HepG2 (cell line): ENCODE results near the gene PTEN. TPM values are rescaled to one million over a fixed set of nuclear protein-coding genes. Genes with fewer than 3 reads are reported as not detected.

Experiments used
- ATAC-seq: fragments of 200-7000 bp; cut with Tn5 transposase; 3 replicates; pipeline ENCODE4 v1.9.1; 2020; ENCODE audit warnings: mild to moderate bottlenecking, moderate library complexity
- BruUV-seq: library from RNA; stranded (reverse); fragments of 400-500 nt; replicated peaks from 2 replicates; lab custom pipeline; 2021; lab: Mats Ljungman, UMichigan
- CTCF ChIA-PET: fragments of 300-600 bp; formaldehyde crosslinking; extraction: SDS; loops from one replicate; lab custom pipeline; 2021; ENCODE audit warnings: low total read pairs, inconsistent platforms, low intra/inter-chr PET ratio; lab: Yijun Ruan, JAX
- POLR2A ChIA-PET: fragments of 350-600 bp; sonication (Branson Sonifier 250); formaldehyde crosslinking; loops from one replicate; lab custom pipeline; 2020; ENCODE audit warnings: antibody characterized with exemption, inconsistent platforms; lab: Yijun Ruan, JAX
- DNase-seq: peaks from one replicate; pipeline ENCODE4 v3.0.0-alpha.2; 2015; ENCODE audit warnings: low spot score
- FAIRE-seq: peaks from 3 replicates; lab custom pipeline; 2011; peaks lifted over from hg19 to GRCh38; lab: Jason Lieb, UNC
- H2AFZ ChIP-seq: one replicate; pipeline ENCODE4 v1.6.1; 2011; ENCODE audit warnings: low read length, inconsistent platforms
- H3K27ac ChIP-seq: fragments of 300-600 bp; 3 replicates; pipeline ENCODE4 v1.8.0; 2011; ENCODE audit warnings: mixed run types, mild to moderate bottlenecking, mixed read lengths, low read length, inconsistent platforms; ENCODE audit not compliant: insufficient read depth; ENCODE audit errors: extremely low read length
- H3K27me3 ChIP-seq, 2 experiments: fragments of 200-600 bp in 1 of 2; 2 replicates in 1 of 2; 3 replicates in 1 of 2; pipeline versions ENCODE4 v1.6.0 to v1.8.0; 2011; ENCODE audit warnings: low read length in 2 of 2, mild to moderate bottlenecking in 2 of 2, moderate library complexity in 2 of 2, inconsistent platforms in 1 of 2; ENCODE audit not compliant: insufficient read depth in 2 of 2, control insufficient read depth in 1 of 2
- H3K36me3 ChIP-seq, 2 experiments: fragments of 200-600 bp in 1 of 2; replicated peaks in 1 of 2; 2 replicates in 1 of 2; 3 replicates in 1 of 2; pipeline versions ENCODE4 v1.5.1 to v1.8.0; 2011; ENCODE audit warnings: low read length in 2 of 2, inconsistent platforms in 1 of 2; ENCODE audit not compliant: insufficient read depth in 2 of 2, control insufficient read depth in 1 of 2
- H3K4me1 ChIP-seq: 2 replicates; pipeline ENCODE4 v1.5.1; 2012; ENCODE audit warnings: low read length, inconsistent platforms; ENCODE audit not compliant: insufficient read depth
- H3K4me2 ChIP-seq: 2 replicates; pipeline ENCODE4 v1.6.0; 2011; ENCODE audit warnings: low read depth, low read length, inconsistent platforms
- H3K4me3 ChIP-seq, 3 experiments: fragments of 200-600 bp in 1 of 3; sonication (generic), shearing (Covaris generic) in 1 of 3; replicated peaks in 1 of 3; 2 replicates each; pipeline ENCODE4 v1.5.1; 2011 to 2016; ENCODE audit warnings: low read length in 3 of 3, inconsistent platforms in 2 of 3, low read depth in 2 of 3, mild to moderate bottlenecking in 2 of 3, control low read depth in 1 of 3, mixed read lengths in 1 of 3; ENCODE audit not compliant: insufficient read depth in 1 of 3
- H3K79me2 ChIP-seq: one replicate; pipeline ENCODE4 v1.6.1; 2011; ENCODE audit warnings: low read length, inconsistent platforms; ENCODE audit not compliant: insufficient read depth
- H3K9ac ChIP-seq: 2 replicates; pipeline ENCODE4 v1.6.0; 2011; ENCODE audit warnings: mild to moderate bottlenecking, low read depth, low read length, inconsistent platforms; ENCODE audit not compliant: insufficient read depth
- H3K9me3 ChIP-seq: 2 replicates; pipeline ENCODE4 v1.5.1; 2012; ENCODE audit warnings: mild to moderate bottlenecking, low read length
- H4K20me1 ChIP-seq: 2 replicates; pipeline ENCODE4 v1.6.0; 2011; ENCODE audit warnings: inconsistent platforms, mild to moderate bottlenecking, low read length, moderate library complexity; ENCODE audit not compliant: insufficient read depth
- ERF ChIP-seq: IDR thresholded peaks from 2 replicates; pipeline ENCODE4 v1.6.1; 2018; ENCODE audit warnings: missing biosample characterization, missing genetic modification reagents
- NKX3-1 ChIP-seq: sonication (generic); formaldehyde crosslinking; IDR thresholded peaks from 2 replicates; pipeline ENCODE4 v1.5.0; 2020; ENCODE audit warnings: missing genetic modification reagents
- SAP130 ChIP-seq: IDR thresholded peaks from 2 replicates; pipeline ENCODE4 v1.6.1; 2016; ENCODE audit warnings: low read depth
- ZBTB7B ChIP-seq: sonication (generic); formaldehyde crosslinking; IDR thresholded peaks from 2 replicates; pipeline ENCODE4 v1.4.0; 2020; ENCODE audit warnings: missing genetic modification reagents
- ZNF143 ChIP-seq: sonication (generic); formaldehyde crosslinking; IDR thresholded peaks from 2 replicates; pipeline ENCODE4 v1.4.0; 2020; ENCODE audit warnings: missing genetic modification reagents
- ZNF17 ChIP-seq: sonication (generic); formaldehyde crosslinking; IDR thresholded peaks from 2 replicates; pipeline ENCODE4 v1.5.0; 2020; ENCODE audit warnings: mild to moderate bottlenecking, missing genetic modification reagents
- ZNF180 ChIP-seq: sonication (generic); formaldehyde crosslinking; IDR thresholded peaks from 2 replicates; pipeline ENCODE4 v1.4.0; 2020; ENCODE audit warnings: low read depth, missing genetic modification reagents, borderline replicate concordance
- ZNF256 ChIP-seq: sonication (generic); formaldehyde crosslinking; conservative IDR thresholded peaks from 2 replicates; pipeline ENCODE4 v1.4.0; 2020; ENCODE audit warnings: missing genetic modification reagents
- ZNF3 ChIP-seq: IDR thresholded peaks from 2 replicates; pipeline ENCODE4 v1.7.0; 2017; ENCODE audit warnings: inconsistent platforms
- ZNF614 ChIP-seq: IDR thresholded peaks from 2 replicates; pipeline ENCODE4 v1.6.1; 2018; ENCODE audit warnings: missing biosample characterization, missing genetic modification reagents, inconsistent platforms, borderline replicate concordance
- ZNF619 ChIP-seq: sonication (generic); formaldehyde crosslinking; IDR thresholded peaks from 2 replicates; pipeline ENCODE4 v1.4.0; 2020; ENCODE audit warnings: mild to moderate bottlenecking, missing genetic modification reagents
- ZNF7 ChIP-seq: IDR thresholded peaks from 2 replicates; pipeline ENCODE4 v1.6.1; 2016; ENCODE audit warnings: missing biosample characterization, missing genetic modification reagents
- WGBS: methylation state at CpG from one replicate; pipeline ENCODE4 v1.1.6; 2017; ENCODE audit warnings: low lambda C conversion rate; 5-methylcytosine and 5-hydroxymethylcytosine counted together
- in situ Hi-C: cut with HindIII; loops from 2 replicates; pipeline ENCODE4 v1.10.0; 2017; ENCODE audit warnings: low pct_unique_long_range_greater_than_20kb; ENCODE audit not compliant: extremely low pct_ligation_motif_present
- intact Hi-C: fragments of 100-400 bp; cut with micrococcal nuclease; formaldehyde crosslinking; loops from one replicate; pipeline ENCODE4 v1.10.0; 2022; ENCODE audit not compliant: unreplicated experiment
- polyA plus RNA-seq, 8 experiments: library from polyadenylated mRNA; depleted of rRNA in 3 of 8; stranded (reverse) in 7 of 8; unstranded in 1 of 8; fragments of >200 nt; fragmentation: Illumina TruSeq in 4 of 8; extraction: Trizol in 4 of 8; gene quantifications; 2 replicates each; pipeline versions ENCODE4 v1.2.1 to v1.2.3, GENCODE V29; 2011 to 2016; ENCODE audit warnings: low read depth in 4 of 8, missing spikeins in 1 of 8, mixed read lengths in 1 of 8; ENCODE audit not compliant: insufficient read depth in 1 of 8
- total RNA-seq, 5 experiments: library from RNA; depleted of rRNA; stranded (reverse); fragments of >200 nt; fragmentation: Illumina TruSeq; extraction: Trizol; gene quantifications; 2 replicates each; pipeline ENCODE4 v1.2.3, GENCODE V29; 2016; ENCODE audit warnings: low read depth in 1 of 5
- TF ChIP-seq, protein P1 (sequence below): sonication (generic); formaldehyde crosslinking; IDR thresholded peaks from 2 replicates; pipeline ENCODE4 v1.4.0; 2020; ENCODE audit warnings: low read depth, missing genetic modification reagents
- TF ChIP-seq, protein P2 (sequence below): sonication (generic); formaldehyde crosslinking; IDR thresholded peaks from 2 replicates; pipeline ENCODE4 v1.5.0; 2020; ENCODE audit warnings: mild to moderate bottlenecking, missing genetic modification reagents, borderline replicate concordance
- TF ChIP-seq, protein P3 (sequence below): sonication (generic); formaldehyde crosslinking; IDR thresholded peaks from 2 replicates; pipeline ENCODE4 v1.5.1; 2020; ENCODE audit warnings: missing genetic modification reagents, mild to moderate bottlenecking, borderline replicate concordance

The PTEN gene
- total and polyA plus RNA-seq, 2 of the 13 experiments (the other 11 are each of a cell fraction or from before 2014, with no cell fraction given) = 30.3 to 61.3 TPM

DNA sequence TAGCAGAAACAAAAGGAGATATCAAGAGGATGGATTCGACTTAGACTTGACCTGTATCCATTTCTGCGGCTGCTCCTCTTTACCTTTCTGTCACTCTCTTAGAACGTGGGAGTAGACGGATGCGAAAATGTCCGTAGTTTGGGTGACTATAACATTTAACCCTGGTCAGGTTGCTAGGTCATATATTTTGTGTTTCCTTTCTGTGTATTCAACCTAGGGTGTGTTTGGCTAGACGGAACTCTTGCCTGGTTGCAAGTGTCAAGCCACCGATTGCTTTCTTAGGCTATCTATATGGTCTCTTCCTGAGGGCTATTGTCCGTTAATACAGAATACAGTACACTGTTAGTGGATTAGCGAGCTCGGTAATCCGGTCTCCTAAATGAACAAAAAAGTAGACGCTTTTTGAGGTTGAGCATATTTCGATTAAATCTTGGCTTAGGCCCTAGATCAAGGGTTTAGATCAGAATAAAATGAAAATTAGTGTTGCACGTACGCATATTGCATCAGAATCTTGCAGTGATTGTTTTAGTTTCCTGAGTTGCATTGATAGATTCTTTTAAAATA, 1.2 kb downstream of the PTEN start:
- H3K9me3 ChIP-seq = no peaks in the 10 kb centered on the region
- no peaks in the 10 kb centered on the region; a peak in 1 of 5 replicates for H3K27me3 ChIP-seq
- no peak for FAIRE-seq
- DNase-seq = no peak
- peak overlapping the region; percentile 82 for H3K9ac ChIP-seq
- in situ Hi-C loops (loop anchor here (5.0 kb wide), 2 partner anchors 248 to 523 kb away; no protein-coding TSS in a partner anchor), intact Hi-C loops (no loop called here)
- peaks cover 48% of the 10 kb centered on the region for H4K20me1 ChIP-seq
- H3K79me2 ChIP-seq = peaks cover 55% of the 10 kb centered on the region
- ChIA-PET POLR2A (interaction anchor here (3.6 kb wide), 1 partner anchor 19 kb away, joined by 13 read pairs; no protein-coding TSS in a partner anchor), CTCF (no interaction called here)
- WGBS = under 1% methylated on average over 16 of the region's 16 CpGs
- H3K4me1 ChIP-seq = peaks cover 31% of the 10 kb centered on the region
- no peak overlapping the region for H2AFZ ChIP-seq
- no TSS peak for BruUV-seq
- peak overlapping the region; percentile 65 to 94 (median 80) for H3K4me3 ChIP-seq
- peak overlapping the region; percentile 76 for H3K4me2 ChIP-seq
- ATAC-seq = no peak
- no peaks in the 10 kb centered on the region for H3K36me3 ChIP-seq
- peak overlapping the region; percentile 88 for H3K27ac ChIP-seq
- TF ChIP-seq, protein P1, sequence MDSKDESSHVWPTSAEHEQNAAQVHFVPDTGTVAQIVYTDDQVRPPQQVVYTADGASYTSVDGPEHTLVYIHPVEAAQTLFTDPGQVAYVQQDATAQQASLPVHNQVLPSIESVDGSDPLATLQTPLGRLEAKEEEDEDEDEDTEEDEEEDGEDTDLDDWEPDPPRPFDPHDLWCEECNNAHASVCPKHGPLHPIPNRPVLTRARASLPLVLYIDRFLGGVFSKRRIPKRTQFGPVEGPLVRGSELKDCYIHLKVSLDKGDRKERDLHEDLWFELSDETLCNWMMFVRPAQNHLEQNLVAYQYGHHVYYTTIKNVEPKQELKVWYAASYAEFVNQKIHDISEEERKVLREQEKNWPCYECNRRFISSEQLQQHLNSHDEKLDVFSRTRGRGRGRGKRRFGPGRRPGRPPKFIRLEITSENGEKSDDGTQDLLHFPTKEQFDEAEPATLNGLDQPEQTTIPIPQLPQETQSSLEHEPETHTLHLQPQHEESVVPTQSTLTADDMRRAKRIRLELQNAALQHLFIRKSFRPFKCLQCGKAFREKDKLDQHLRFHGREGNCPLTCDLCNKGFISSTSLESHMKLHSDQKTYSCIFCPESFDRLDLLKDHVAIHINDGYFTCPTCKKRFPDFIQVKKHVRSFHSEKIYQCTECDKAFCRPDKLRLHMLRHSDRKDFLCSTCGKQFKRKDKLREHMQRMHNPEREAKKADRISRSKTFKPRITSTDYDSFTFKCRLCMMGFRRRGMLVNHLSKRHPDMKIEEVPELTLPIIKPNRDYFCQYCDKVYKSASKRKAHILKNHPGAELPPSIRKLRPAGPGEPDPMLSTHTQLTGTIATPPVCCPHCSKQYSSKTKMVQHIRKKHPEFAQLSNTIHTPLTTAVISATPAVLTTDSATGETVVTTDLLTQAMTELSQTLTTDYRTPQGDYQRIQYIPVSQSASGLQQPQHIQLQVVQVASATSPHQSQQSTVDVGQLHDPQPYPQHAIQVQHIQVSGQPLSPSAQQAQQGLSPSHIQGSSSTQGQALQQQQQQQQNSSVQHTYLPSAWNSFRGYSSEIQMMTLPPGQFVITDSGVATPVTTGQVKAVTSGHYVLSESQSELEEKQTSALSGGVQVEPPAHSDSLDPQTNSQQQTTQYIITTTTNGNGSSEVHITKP (CRISPR knock-in tag) = no peak
- TF ChIP-seq ZBTB7B (CRISPR knock-in tag) = no peak
- no peak for TF ChIP-seq ZNF7 (CRISPR knock-in tag)
- TF ChIP-seq ZNF3 (CRISPR knock-in tag) = no peak
- 0 out of 2 replicates have a peak, but pooled peaks have one; percentile 13 for TF ChIP-seq ERF (CRISPR knock-in tag)
- TF ChIP-seq ZNF180 = no peak
- peak; percentile 62 for TF ChIP-seq SAP130
- no peak for TF ChIP-seq ZNF256
- TF ChIP-seq ZNF143 = no peak
- no peak for TF ChIP-seq ZNF619
- TF ChIP-seq ZNF614 (CRISPR knock-in tag) = no peak
- TF ChIP-seq, protein P2, sequence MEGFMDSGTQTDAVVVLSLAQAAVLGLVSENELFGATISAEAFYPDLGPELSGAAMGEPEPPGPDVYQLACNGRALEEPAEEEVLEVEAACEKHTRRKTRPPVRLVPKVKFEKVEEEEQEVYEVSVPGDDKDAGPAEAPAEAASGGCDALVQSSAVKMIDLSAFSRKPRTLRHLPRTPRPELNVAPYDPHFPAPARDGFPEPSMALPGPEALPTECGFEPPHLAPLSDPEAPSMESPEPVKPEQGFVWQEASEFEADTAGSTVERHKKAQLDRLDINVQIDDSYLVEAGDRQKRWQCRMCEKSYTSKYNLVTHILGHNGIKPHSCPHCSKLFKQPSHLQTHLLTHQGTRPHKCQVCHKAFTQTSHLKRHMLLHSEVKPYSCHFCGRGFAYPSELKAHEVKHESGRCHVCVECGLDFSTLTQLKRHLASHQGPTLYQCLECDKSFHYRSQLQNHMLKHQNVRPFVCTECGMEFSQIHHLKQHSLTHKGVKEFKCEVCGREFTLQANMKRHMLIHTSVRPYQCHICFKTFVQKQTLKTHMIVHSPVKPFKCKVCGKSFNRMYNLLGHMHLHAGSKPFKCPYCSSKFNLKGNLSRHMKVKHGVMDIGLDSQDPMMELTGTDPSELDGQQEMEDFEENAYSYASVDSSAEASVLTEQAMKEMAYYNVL (CRISPR knock-in tag) = no peak
- TF ChIP-seq, protein P3, sequence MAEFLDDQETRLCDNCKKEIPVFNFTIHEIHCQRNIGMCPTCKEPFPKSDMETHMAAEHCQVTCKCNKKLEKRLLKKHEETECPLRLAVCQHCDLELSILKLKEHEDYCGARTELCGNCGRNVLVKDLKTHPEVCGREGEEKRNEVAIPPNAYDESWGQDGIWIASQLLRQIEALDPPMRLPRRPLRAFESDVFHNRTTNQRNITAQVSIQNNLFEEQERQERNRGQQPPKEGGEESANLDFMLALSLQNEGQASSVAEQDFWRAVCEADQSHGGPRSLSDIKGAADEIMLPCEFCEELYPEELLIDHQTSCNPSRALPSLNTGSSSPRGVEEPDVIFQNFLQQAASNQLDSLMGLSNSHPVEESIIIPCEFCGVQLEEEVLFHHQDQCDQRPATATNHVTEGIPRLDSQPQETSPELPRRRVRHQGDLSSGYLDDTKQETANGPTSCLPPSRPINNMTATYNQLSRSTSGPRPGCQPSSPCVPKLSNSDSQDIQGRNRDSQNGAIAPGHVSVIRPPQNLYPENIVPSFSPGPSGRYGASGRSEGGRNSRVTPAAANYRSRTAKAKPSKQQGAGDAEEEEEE (CRISPR knock-in tag) = no peak
- TF ChIP-seq ZNF17 (CRISPR knock-in tag) = no peak
- no peak for TF ChIP-seq NKX3-1 (CRISPR knock-in tag)
